Measurements from ENCODE around the gene GPN1.

- TF ChIP-seq EZH2 (IDR thresholded peaks at IDR 0.05; ENCODE audit: low read depth, unreplicated experiment) (no peak), CTCF (conservative IDR thresholded peaks at IDR 0.05; ENCODE audit: low read depth in 2 of 2) (no peak), REST (IDR thresholded peaks at IDR 0.05; ENCODE audit: unreplicated experiment) (no peak), EZH2phosphoT487 (IDR thresholded peaks at IDR 0.05; ENCODE audit: unreplicated experiment) (no peak), JUNB (IDR thresholded peaks at IDR 0.05; ENCODE audit: unreplicated experiment) (no peak), POLR2AphosphoS5 (IDR thresholded peaks at IDR 0.05; ENCODE audit: low read depth) (no peak), STAT1 (IDR thresholded peaks at IDR 0.05; ENCODE audit: unreplicated experiment) (no peak), CREB1 (CRISPR knock-in tag; IDR thresholded peaks at IDR 0.05; ENCODE audit: low read depth) (no peak), ZNF114 (CRISPR knock-in tag; IDR thresholded peaks at IDR 0.05) (no peak), ZNF331 (CRISPR knock-in tag; IDR thresholded peaks at IDR 0.05; ENCODE audit: low read depth) (no peak)
Measured at GRCh38 chr2:27588308-27588707, 40.5 kb upstream of the GPN1 start.

All from GM23338 (cell line).